GM18517 (cell line): Measurements from ENCODE around the gene RGPD5.
"Not testable (repeated sequence)": the region's sequence is repeated elsewhere in the genome, so short reads cannot be mapped to it uniquely, and the experiment has no call there.

Experiments
- ATAC-seq: cut with Tn5 transposase; IDR thresholded peaks from one replicate; pipeline ENCODE4 v1.9.1; 2021; ENCODE audit warnings: mild to moderate bottlenecking, moderate library complexity; ENCODE audit not compliant: unreplicated experiment

RGPD5 gene

DNA sequence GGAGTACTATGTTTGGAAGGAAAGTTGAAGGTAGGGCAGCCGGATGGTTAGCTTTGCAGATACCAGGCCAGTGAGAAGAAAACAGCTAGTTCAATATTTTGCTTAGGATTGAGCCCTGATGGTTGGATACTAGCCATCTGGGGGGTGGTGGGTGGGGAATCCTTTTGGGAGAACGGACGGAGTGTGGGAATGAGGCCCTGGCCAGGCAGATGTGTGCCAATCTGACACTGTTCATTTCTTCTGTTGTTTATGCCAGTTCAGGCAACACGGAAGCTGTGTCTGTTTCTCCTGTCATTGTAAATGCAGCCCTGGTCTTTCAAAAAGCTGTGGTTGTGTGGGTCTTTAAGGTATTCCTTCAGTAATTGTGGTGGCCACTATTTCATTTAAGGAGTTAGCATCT lies 96.9 kb downstream of the RGPD5 start:
- ATAC-seq, result not testable (repeated sequence)

DNA sequence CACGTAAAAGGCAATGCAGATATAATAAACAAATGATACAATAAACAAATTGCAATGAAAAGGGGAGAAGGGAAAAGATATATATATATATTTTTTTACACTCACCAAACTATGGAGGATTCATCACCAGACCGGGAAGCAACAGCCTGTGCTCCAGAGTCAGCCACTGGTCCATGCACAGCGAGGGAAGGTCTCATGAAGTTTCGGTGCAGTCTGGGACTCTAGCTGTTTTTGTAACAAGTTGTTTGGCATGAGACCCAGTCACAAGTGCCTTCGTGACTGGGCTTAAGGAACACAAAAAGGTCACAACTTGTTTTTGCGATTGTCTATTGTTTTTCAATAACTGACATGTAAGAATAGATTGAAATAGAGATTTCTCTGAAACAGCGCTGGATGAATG lies 99.6 kb downstream of the RGPD5 start:
- ATAC-seq, result not testable (repeated sequence)

DNA sequence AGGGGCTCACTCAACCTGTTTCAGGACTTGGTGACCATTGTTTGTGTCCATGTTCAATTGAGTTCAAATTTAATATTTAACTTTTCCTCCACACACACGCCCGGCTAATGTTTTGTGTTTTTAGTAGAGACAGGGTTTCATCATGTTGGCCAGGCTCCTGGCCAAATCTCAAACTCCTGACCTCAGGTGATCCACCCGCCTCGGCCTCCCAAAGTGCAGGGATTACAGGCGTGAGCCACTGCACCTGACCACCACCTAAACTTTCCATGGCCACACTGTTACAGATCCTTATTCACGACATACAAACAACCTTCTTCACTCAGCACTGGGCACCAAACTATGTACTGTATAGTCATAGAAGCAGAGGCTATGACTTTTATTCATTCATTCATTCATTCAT lies 100.0 kb downstream of the RGPD5 start:
- not testable (repeated sequence) for ATAC-seq

DNA sequence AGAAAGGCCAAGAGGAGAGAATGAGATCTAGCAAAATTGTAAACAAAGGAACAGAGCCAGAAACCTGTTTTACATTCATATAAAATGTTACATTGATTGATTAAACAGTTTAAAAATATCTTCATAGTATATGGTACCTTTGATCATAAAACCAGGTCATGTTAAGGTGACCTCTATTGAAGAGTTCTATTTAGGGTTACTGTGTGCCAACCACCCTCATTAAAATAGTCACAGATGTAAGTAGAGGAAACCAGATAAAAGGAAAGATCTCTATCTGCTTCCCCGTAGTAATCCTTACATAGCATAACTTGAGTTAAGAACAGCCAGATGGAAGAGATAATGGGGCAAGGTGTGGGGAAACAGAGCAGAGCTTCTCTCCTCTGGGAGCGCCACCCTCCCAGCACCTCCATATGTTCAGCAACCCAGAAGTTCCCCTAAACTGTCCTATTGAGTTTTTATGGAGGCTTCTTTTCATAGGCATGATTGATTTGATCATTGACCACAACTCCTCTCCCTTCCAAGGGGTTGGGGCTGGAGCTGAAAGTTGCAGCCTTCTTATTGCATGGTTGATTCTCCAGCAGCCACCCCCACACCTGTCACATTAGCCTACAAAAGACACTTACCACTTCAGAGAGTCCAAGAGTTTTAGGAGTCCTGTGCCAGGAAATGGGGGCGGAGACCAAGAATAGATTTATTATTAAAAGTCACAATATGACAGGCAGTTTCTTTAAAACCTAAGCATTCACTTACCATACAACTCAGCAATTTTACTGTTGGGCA lies 101.2 kb downstream of the RGPD5 start:
- ATAC-seq, result not testable (repeated sequence)

DNA sequence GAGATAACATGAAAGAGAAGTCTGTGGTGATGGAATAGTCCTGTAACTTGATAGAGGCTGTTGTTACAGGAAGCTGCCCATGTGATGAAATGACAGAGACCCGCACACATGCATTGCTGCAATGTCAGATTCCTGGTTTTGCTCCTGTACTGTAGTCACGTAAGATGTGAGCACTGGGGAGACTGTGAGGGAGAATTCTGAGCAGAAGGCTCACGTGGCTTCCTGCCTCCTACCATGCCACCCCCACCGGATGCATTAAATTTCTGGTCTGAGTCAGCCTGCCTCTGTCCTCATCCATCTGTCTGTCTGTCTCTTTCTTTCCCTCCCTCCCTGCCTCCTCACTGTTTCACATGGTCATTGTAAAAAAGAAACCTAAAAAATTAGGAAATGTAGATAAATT lies 102.1 kb downstream of the RGPD5 start:
- ATAC-seq, result peak; percentile 96

DNA sequence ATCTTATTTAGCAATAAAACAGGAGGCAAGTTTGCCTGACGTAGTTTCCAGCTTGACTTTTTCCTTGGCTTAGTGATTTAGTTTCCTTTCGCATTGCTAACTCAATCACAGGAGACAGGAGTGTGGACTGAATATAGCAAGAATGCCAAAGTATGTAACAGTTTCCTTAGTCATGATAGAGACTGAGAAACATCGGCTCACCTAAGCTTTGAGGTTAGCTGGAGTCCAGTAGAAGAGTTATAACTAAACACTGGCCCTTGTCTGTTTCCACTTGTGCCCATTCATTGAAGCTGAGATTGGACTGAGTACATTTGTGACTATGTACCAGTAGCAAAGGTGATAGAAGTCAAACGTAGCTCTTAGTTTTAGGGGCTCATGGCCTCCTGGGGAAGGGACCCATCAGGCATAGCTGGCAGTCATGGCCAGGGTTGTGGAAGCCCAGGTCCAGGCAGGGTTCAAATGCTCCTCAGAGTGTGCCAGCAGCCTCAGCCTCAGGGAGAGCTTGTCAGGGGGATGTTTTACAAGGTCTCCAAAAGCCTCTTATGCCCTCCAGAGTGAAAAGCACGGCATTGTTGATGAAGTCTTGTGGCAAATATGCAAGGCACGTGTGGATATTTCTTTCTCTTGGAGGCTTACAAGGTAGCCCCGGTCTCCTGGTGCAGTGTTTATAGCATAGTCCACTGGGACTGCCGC lies 103.8 kb downstream of the RGPD5 start:
- ATAC-seq, result not testable (repeated sequence)

DNA sequence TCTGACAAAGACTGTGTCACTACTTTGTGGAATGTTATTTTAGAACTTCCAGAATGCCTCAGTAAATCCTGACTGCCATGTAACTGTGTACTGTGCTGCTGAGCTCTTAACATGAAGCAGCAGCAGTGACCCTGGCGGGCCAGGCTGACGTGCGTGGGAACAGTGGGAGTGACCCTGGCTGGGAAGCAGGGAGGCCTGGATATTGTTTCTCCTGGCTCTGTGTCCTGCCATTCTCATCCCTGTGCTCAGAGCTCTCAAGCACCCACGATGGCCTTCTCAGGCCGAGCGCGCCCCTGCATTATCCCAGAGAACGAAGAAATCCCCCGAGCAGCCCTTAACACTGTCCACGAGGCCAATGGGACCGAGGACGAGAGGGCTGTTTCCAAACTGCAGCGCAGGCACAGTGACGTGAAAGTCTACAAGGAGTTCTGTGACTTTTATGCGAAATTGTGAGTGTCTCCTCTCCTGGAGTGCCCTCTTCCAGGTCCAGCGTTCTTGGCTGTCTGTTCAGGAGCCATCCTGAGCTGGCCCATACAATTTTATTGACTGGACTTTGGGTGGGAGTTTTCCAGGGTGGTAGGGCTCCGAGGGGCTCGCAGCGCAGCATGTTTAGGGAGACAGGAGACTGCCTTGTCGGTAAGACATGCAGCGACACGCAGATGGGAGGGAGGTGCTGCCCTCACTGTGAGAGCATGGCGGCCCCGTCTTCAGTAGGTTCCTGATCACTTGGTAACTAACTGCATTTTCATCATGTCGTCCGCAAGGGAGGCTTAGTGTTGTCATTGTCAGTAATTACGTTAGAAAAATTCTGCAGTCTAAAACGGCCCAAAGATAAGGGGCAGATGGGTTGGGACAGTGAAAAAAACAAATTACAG lies 104.6 kb downstream of the RGPD5 start, which contains the start of gene LIMS3:
LIMS3 (plus strand) TSS at position 227 of the 875 bp plus-strand sequence; CDS start at position 268, 41 bp downstream.
- ATAC-seq, result not testable (repeated sequence)

DNA sequence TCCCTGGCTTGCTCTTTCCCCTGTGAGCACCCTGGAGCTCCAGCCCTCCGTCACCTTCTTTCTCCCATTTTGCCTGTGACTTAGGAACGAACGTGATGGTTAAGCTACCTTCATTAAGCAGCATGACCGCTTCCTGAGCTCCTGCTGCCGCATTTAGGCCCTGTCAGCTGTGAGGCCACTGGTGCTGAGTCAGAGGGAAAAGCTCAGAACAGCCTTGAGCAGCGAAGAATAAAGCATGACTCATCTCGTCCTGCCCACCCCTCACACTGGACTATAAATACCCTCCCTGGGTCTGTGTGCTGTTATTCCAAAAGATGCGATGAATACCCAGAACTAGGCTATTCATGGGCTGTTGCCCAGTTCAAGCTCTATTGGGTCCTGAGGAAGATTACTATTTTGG lies 111.7 kb downstream of the RGPD5 start:
- not testable (repeated sequence) for ATAC-seq
